ENCODE data around the gene IL20RB.

The IL20RB gene

DNA sequence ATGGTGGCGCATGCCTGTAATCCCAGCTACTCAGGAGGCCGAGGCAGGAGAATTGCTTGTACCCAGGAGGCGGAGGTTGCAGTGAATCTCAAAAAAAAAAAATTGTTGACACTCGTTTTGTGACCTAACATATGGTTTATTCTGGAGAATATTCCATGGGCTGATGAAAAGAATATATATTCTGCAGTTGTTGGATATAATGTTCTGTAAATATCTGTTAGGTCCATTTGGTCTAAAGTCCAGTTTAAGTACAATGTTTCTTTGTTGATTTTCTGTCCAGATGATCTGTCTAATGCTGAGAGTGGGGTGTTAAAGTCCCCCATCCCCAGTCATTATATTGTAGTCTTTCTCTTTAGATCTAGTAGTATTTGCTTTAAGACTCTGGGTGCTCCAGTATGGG, 15.6 kb downstream of the IL20RB start:
- TF ChIP-seq EZH2phosphoT487 (IDR thresholded peaks at IDR 0.05; ENCODE audit: low read depth) = no peak
- no peak for TF ChIP-seq CTCF (IDR thresholded peaks at IDR 0.05; ENCODE audit: low read depth, low read length)
- no peak overlapping the region for H3K27ac ChIP-seq (ENCODE audit: low read length)
- H3K27me3 ChIP-seq (ENCODE audit: low read depth, low read length) = no peaks in the 10 kb centered on the region
- no peak overlapping the region for H2AFZ ChIP-seq (ENCODE audit: low read depth, low read length)
- H4K20me1 ChIP-seq (ENCODE audit: insufficient read depth, low read length) = no peaks in the 10 kb centered on the region
- 0 out of 2 replicates have a peak, but pooled peaks cover 4% of the 10 kb centered on the region for H3K9me3 ChIP-seq (ENCODE audit: insufficient read depth, low read length)
- H3K4me3 ChIP-seq (ENCODE audit: low read length) = no peak overlapping the region
- no peak overlapping the region for H3K9ac ChIP-seq (ENCODE audit: low read length)
- H3K4me1 ChIP-seq (ENCODE audit: low read length) = no peaks in the 10 kb centered on the region
- peaks cover 9% of the 10 kb centered on the region for H3K36me3 ChIP-seq (replicated peaks; ENCODE audit: low read depth, low read length)
- H3K4me2 ChIP-seq (ENCODE audit: low read length) = no peak overlapping the region
- H3K79me2 ChIP-seq (ENCODE audit: low read length) = no peaks in the 10 kb centered on the region

DNA sequence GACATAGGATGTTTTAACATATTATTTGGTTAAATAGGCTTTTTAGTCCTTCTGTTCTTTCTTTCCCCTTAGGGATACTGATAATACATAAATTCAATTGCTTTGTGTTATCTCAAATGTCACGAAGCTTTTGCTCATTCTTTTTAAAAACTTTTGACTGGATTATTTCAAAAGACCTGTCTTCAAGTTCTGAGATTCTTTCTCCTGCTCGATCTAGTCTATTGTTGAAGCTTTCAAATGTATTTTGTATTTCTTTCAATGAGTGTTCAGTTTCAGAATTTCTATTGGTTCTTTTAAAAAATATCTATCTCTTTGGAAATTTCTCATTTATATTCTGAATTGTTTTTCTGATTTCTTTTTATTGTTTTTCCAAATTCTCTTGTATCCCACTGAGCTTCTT, 16.9 kb downstream of the IL20RB start:
- Histone ChIP-seq H3K79me2 (ENCODE audit: low read length) (no peaks in the 10 kb centered on the region), H4K20me1 (ENCODE audit: insufficient read depth, low read length) (no peaks in the 10 kb centered on the region), H3K4me3 (ENCODE audit: low read length) (no peak overlapping the region), H3K27me3 (ENCODE audit: low read depth, low read length) (no peaks in the 10 kb centered on the region), H2AFZ (ENCODE audit: low read depth, low read length) (no peak overlapping the region), H3K9me3 (ENCODE audit: insufficient read depth, low read length) (0 out of 2 replicates have a peak, but pooled peaks cover 4% of the 10 kb centered on the region), H3K27ac (ENCODE audit: low read length) (no peak overlapping the region), H3K36me3 (replicated peaks; ENCODE audit: low read depth, low read length) (peaks cover 9% of the 10 kb centered on the region), H3K4me1 (ENCODE audit: low read length) (no peaks in the 10 kb centered on the region), H3K4me2 (ENCODE audit: low read length) (no peak overlapping the region), H3K9ac (ENCODE audit: low read length) (no peak overlapping the region)
- TF ChIP-seq CTCF (IDR thresholded peaks at IDR 0.05; ENCODE audit: low read depth, low read length) (no peak), EZH2phosphoT487 (IDR thresholded peaks at IDR 0.05; ENCODE audit: low read depth) (no peak)

GRCh38 chr3:136979204-136979603, 21.4 kb downstream of the IL20RB start:
- TF ChIP-seq CTCF (IDR thresholded peaks at IDR 0.05; ENCODE audit: low read depth, low read length) (no peak), EZH2phosphoT487 (IDR thresholded peaks at IDR 0.05; ENCODE audit: low read depth) (no peak)
- Histone ChIP-seq H3K4me1 (ENCODE audit: low read length) (no peaks in the 10 kb centered on the region), H3K9ac (ENCODE audit: low read length) (no peak overlapping the region), H3K36me3 (replicated peaks; ENCODE audit: low read depth, low read length) (peaks cover 7% of the 10 kb centered on the region), H2AFZ (ENCODE audit: low read depth, low read length) (no peak overlapping the region), H3K79me2 (ENCODE audit: low read length) (no peaks in the 10 kb centered on the region), H3K4me3 (ENCODE audit: low read length) (no peak overlapping the region), H3K4me2 (ENCODE audit: low read length) (no peak overlapping the region), H3K27me3 (ENCODE audit: low read depth, low read length) (no peaks in the 10 kb centered on the region), H4K20me1 (ENCODE audit: insufficient read depth, low read length) (no peaks in the 10 kb centered on the region), H3K9me3 (ENCODE audit: insufficient read depth, low read length) (0 out of 2 replicates have a peak, but pooled peaks cover 4% of the 10 kb centered on the region), H3K27ac (ENCODE audit: low read length) (no peak overlapping the region)

DNA sequence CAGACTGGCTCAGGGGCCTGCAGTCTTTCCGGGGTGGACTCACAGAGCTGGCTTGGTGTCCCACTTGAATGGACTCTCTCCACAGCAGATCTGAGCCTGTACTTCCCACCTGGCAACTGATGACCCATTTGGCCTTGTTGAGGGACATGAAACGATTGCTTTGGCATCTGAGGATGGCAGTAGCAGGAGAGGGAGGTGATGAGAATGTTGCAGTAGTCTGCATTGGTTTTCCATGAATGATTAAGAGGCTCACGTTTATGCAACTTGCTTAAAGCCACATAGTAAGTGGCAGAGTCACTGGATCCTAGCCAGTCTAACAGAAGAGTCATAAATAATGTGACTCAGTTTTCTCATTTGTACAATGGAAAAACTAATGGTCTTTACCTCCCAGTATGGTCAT, 21.9 kb downstream of the IL20RB start:
- no peak overlapping the region for H3K4me2 ChIP-seq (ENCODE audit: low read length)
- no peak overlapping the region for H2AFZ ChIP-seq (ENCODE audit: low read depth, low read length)
- H3K4me3 ChIP-seq (ENCODE audit: low read length) = no peak overlapping the region
- no peaks in the 10 kb centered on the region for H3K27me3 ChIP-seq (ENCODE audit: low read depth, low read length)
- peaks cover 2% of the 10 kb centered on the region for H3K36me3 ChIP-seq (replicated peaks; ENCODE audit: low read depth, low read length)
- H4K20me1 ChIP-seq (ENCODE audit: insufficient read depth, low read length) = no peaks in the 10 kb centered on the region
- no peak overlapping the region for H3K27ac ChIP-seq (ENCODE audit: low read length)
- TF ChIP-seq EZH2phosphoT487 (IDR thresholded peaks at IDR 0.05; ENCODE audit: low read depth) = no peak
- no peak for TF ChIP-seq CTCF (IDR thresholded peaks at IDR 0.05; ENCODE audit: low read depth, low read length)
- no peaks in the 10 kb centered on the region for H3K9me3 ChIP-seq (ENCODE audit: insufficient read depth, low read length)
- no peak overlapping the region for H3K9ac ChIP-seq (ENCODE audit: low read length)
- H3K79me2 ChIP-seq (ENCODE audit: low read length) = no peaks in the 10 kb centered on the region
- H3K4me1 ChIP-seq (ENCODE audit: low read length) = no peaks in the 10 kb centered on the region

All from OCI-LY3 (cell line).